GM20431 (cell line): ENCODE data around the gene SLC34A3.

Source experiments
- in situ Hi-C: fragments of 300-500 bp; cut with MseI, MboI; formaldehyde crosslinking; loops from one replicate; pipeline ENCODE4 v1.15.0; 2020; ENCODE audit warnings: low sequenced_read_pairs; ENCODE audit not compliant: unreplicated experiment

SLC34A3 gene

GRCh38 chr9:137281345-137282116, 50.8 kb downstream of the SLC34A3 start:
- in situ Hi-C loops, result no loop called here
